ENCODE data around the gene ARFGAP2. TPM values are rescaled to one million over a fixed set of nuclear protein-coding genes. Genes with fewer than 3 reads are reported as not detected.
A peak's percentile ranks its signal among the peaks of the same experiment; 100 is the strongest.

ARFGAP2 gene
- total and polyA plus RNA-seq, 9 of the 15 experiments (the other 6 are each of a cell fraction or from before 2014, with no cell fraction given), result 29.1 to 140 (median 90.1) TPM

GRCh38 chr11:47177846-47178245 lies 1.2 kb upstream of the ARFGAP2 start (continued):
- TF ChIP-seq UBTF (IDR thresholded peaks at IDR 0.05; ENCODE audit: borderline replicate concordance in 1 of 2, low read depth in 2 of 2, low read length in 2 of 2) (no peak), HDAC8 (tag; IDR thresholded peaks at IDR 0.05) (no peak), SMAD3 (CRISPR knock-in tag; conservative IDR thresholded peaks at IDR 0.05) (no peak), ZNF589 (CRISPR knock-in tag; IDR thresholded peaks at IDR 0.05; ENCODE audit: low read depth) (no peak)

- H3K36me3 ChIP-seq (ENCODE audit: control insufficient read depth, insufficient read depth, low read length), result peaks cover 43% of the 10 kb centered on the region
- no peak for FAIRE-seq
- WGBS (ENCODE audit: insufficient coverage, low coverage, missing lambda C conversion rate), result 2% methylated on average over 21 of the region's 21 CpGs
- no peak for TF ChIP-seq CHD7 (IDR thresholded peaks at IDR 0.05; ENCODE audit: low read depth, low read length)
These were observed 658 bp upstream of the ARFGAP2 start for GRCh38 chr11:47177229-47177845.

More at GRCh38 chr11:47177229-47177845, 658 bp upstream of the ARFGAP2 start:
- intact Hi-C loops (cut with micrococcal nuclease), result loop anchor here (1.0 to 2.0 kb wide), 5 partner anchors 71 to 277 kb away; partner anchors contain the start of genes ACP2 and SLC39A13
- Histone ChIP-seq H3K27ac (ENCODE audit: extremely low read depth, low read depth, low read length) (peak overlapping the region; percentile 88), H3K4me2 (ENCODE audit: insufficient read depth, low read length) (peak overlapping the region; percentile 90), H3K79me2 (ENCODE audit: control insufficient read depth, insufficient read depth, low read length) (peaks cover 42% of the 10 kb centered on the region), H3K9me1 (ENCODE audit: control insufficient read depth, insufficient read depth, low read length) (peaks cover 3% of the 10 kb centered on the region), H3K4me3 (peak overlapping the region; percentile 89), H2AFZ (ENCODE audit: low read depth, low read length) (peak overlapping the region; percentile 97), H4K20me1 (replicated peaks; ENCODE audit: control insufficient read depth, insufficient read depth, low read length) (peaks cover 6% of the 10 kb centered on the region; the same call in 1 of the 2 replicates), H3K9ac (ENCODE audit: insufficient read depth in 1 of 2, low read depth in 2 of 2, low read length in 2 of 2) (peak overlapping the region; percentile 87 to 96), H3K4me1 (replicated peaks in 1 of 2; ENCODE audit: control insufficient read depth in 2 of 2, insufficient read depth in 2 of 2, low read length in 2 of 2) (peaks cover 16 to 33% of the 10 kb centered on the region in 2 experiments), H3K27me3 (ENCODE audit: control insufficient read depth in 2 of 2, insufficient read depth in 2 of 2, low read length in 2 of 2) (no peaks in the 10 kb centered on the region), H3K9me3 (replicated peaks; ENCODE audit: control insufficient read depth, insufficient read depth, low read depth, low read length) (no peaks in the 10 kb centered on the region)
- DNase-seq (ENCODE audit: extremely low read depth in 1 of 4, low spot score in 3 of 4), result peak; percentile 62 to 80 (median 66)
- POLR2A ChIA-PET, result interaction anchor here (0.6 to 1.5 kb wide), 3 partner anchors 10 to 248 kb away, joined by 3 to 11 read pairs (median 6); no protein-coding TSS in a partner anchor
- no TSS peak for BruUV-seq (replicated peaks)
- CTCF ChIA-PET (ENCODE audit: low intra/inter-chr PET ratio), result interaction anchor here (0.7 to 1.9 kb wide), 2 partner anchors 24 to 178 kb away, joined by 3 to 10 read pairs; no protein-coding TSS in a partner anchor
- in situ Hi-C loops (cut with MboI), result loop anchor here (10.0 kb wide), 1 partner anchor 167 kb away; no protein-coding TSS in a partner anchor
- ATAC-seq, result peak; percentile 70
